ENCODE measurements around the gene ADCY10.
A peak's percentile ranks its signal among the peaks of the same experiment; 100 is the strongest.

Gene ADCY10

DNA sequence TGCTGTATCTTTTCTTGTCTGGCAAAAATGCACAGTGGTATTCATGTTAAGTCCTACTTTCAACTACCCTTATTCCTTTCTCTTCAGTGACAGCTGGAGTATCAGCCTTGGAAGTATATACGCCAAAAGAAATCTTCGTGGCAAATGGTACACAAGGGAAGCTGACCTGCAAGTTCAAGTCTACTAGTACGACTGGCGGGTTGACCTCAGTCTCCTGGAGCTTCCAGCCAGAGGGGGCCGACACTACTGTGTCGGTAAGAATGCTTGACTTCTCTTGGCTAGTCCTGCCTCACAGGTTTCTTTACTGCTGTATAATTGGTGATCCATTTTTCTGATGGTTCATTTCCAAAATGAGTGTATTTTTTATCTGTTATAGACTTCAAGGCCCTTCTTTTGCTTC lies 148.4 kb downstream of the ADCY10 start:
- TF ChIP-seq, protein P1, sequence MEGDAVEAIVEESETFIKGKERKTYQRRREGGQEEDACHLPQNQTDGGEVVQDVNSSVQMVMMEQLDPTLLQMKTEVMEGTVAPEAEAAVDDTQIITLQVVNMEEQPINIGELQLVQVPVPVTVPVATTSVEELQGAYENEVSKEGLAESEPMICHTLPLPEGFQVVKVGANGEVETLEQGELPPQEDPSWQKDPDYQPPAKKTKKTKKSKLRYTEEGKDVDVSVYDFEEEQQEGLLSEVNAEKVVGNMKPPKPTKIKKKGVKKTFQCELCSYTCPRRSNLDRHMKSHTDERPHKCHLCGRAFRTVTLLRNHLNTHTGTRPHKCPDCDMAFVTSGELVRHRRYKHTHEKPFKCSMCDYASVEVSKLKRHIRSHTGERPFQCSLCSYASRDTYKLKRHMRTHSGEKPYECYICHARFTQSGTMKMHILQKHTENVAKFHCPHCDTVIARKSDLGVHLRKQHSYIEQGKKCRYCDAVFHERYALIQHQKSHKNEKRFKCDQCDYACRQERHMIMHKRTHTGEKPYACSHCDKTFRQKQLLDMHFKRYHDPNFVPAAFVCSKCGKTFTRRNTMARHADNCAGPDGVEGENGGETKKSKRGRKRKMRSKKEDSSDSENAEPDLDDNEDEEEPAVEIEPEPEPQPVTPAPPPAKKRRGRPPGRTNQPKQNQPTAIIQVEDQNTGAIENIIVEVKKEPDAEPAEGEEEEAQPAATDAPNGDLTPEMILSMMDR (conservative IDR thresholded peaks at IDR 0.05; ENCODE audit: control insufficient read depth, insufficient read depth, low read depth, low read length), result no peak
- no peak overlapping the region for H3K4me3 ChIP-seq (ENCODE audit: control insufficient read depth, low read depth, low read length)
- DNase-seq (ENCODE audit: low read depth), result no peak

DNA sequence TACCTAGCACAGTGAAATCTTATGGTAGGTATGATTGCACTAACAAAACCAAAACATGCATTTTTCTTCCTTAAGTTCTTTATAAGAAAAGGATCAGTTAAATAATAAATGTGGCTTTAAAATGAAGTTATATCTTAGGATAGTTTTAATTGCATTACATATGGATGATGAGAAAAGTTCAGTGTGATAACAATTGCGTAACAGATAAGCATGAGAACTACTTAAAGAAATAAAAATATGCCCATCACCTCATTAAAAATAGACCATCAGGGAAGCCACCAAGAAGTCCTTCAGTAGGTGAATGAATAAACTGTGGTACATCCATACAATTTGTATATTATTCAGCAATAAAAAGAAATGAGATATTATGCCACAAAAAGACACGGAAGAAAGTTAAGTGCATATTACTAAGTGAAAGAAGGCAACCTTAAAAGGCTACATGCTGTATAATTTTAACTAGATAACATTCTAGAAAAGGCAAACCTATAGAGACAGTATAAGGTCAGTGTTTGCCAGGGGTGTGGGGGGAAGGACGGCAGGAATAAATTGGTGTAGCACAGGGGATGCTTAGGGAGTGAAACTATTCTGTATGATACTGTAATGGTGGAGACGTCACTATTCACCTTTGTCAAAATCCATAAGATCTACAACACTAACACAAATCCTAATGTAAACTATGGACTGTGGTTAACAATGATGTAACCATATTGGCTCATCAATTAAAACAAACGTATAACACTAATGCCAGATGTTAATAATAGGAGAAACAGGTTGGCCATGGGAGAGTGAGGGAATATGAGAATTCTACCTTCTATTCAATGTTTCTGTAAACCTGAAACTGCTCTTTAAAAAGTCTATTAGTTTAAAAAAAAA lies 149.2 kb downstream of the ADCY10 start:
- TF ChIP-seq, protein P1 (conservative IDR thresholded peaks at IDR 0.05; ENCODE audit: control insufficient read depth, insufficient read depth, low read depth, low read length), result no peak
- DNase-seq (ENCODE audit: low read depth), result no peak
- H3K4me3 ChIP-seq (ENCODE audit: control insufficient read depth, low read depth, low read length), result no peak overlapping the region

DNA sequence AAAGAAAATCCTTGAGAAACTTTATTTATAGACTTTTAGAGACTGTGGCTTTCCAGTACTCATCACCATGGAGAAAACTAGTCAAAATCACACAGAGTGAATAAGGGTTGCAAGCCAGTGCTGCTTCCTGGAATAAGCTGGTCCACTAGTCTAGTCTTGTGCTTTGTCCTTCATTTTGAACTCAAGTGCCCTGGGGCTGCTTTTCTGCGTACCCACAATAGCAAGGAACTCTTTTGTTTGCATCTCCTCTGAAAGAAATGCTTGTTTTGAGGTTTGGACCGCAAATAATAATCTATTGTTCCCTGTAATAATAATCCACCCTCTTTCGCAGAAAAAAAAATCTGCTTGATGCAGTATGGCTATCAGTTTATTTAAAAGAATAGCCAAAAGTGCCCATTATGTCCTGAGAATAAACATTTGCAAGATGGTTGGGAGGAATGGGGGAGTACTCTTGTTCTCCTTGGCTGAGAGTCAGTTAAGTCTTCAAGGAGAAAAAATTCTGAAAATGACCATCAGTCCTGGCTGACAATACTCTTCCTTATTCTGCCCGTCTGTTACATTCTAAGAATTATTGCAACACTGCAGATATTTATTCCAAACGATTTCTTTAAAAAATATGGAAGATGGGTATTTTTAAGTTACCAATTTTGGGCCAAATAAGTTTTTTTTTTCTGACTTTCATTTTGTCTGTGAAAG lies 150.3 kb downstream of the ADCY10 start:
- TF ChIP-seq, protein P1 (conservative IDR thresholded peaks at IDR 0.05; ENCODE audit: control insufficient read depth, insufficient read depth, low read depth, low read length), result no peak
- no peak overlapping the region for H3K4me3 ChIP-seq (ENCODE audit: control insufficient read depth, low read depth, low read length)
- no peak for DNase-seq (ENCODE audit: low read depth)

DNA sequence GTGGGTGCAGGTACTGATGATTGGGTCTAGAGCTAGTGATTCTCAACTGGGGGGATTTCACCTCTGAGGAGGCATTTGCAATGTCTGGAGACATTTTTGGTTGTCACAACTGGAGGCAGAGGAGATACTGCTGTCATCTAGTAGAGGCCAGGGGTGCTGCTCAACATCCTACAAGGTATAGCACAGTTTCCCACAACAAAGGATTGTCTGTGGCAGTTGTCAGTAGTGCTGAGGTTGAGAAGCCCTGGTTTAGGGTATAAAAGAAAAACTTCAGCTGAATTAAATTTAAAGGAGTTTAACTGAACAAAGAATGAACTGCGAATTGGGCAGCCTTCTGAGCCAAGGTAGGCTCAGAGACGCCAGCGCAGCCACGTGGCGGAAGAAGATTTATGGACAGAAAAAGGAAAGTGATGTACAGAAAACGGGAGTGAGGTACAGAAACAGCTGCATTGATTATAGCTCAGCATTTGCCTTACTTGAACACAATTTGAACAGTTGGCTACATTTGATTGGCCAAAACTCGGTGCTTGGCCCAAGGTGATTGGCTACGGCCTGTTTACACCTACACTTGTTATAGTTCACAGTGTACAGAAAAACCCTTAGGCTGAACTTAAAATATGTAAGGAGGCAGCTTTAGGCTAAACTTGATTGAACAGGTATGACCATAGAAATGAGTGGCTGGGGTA lies 151.7 kb downstream of the ADCY10 start:
- TF ChIP-seq, protein P1 (conservative IDR thresholded peaks at IDR 0.05; ENCODE audit: control insufficient read depth, insufficient read depth, low read depth, low read length), result no peak
- H3K4me3 ChIP-seq (ENCODE audit: control insufficient read depth, low read depth, low read length), result no peak overlapping the region
- DNase-seq (ENCODE audit: low read depth), result no peak

DNA sequence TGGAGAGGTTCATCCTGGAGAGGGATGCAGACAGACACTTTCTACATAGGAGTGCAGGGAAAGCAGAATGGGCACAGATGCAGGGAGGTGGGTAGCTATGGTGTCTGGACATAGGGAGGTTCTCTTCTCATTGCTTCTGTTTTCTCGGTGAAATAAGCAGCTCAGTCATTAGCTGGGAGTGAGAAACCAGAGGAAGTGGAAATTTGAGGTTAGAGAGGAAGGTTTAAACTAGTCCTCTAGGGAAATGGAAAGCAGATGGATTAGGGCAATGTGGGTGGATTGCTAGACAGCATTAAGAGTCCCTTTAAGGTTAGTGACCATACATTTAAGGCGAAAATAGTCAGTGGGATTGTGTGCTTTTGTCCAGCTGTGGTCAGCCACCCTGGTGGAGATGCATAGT lies 152.5 kb downstream of the ADCY10 start:
- DNase-seq (ENCODE audit: low read depth), result peak; percentile 30
- H3K4me3 ChIP-seq (ENCODE audit: control insufficient read depth, low read depth, low read length), result no peak overlapping the region
- TF ChIP-seq, protein P1 (conservative IDR thresholded peaks at IDR 0.05; ENCODE audit: control insufficient read depth, insufficient read depth, low read depth, low read length), result no peak

Measured in fibroblast of mammary gland (primary cell).